ENCODE results near the gene BICDL1. TPM values are rescaled to one million over a fixed set of nuclear protein-coding genes. Genes with fewer than 3 reads are reported as not detected.

BICDL1 gene
- polyA plus RNA-seq, 1 of the 3 experiments (the other 2 are of a cell fraction): 0.35 TPM

DNA sequence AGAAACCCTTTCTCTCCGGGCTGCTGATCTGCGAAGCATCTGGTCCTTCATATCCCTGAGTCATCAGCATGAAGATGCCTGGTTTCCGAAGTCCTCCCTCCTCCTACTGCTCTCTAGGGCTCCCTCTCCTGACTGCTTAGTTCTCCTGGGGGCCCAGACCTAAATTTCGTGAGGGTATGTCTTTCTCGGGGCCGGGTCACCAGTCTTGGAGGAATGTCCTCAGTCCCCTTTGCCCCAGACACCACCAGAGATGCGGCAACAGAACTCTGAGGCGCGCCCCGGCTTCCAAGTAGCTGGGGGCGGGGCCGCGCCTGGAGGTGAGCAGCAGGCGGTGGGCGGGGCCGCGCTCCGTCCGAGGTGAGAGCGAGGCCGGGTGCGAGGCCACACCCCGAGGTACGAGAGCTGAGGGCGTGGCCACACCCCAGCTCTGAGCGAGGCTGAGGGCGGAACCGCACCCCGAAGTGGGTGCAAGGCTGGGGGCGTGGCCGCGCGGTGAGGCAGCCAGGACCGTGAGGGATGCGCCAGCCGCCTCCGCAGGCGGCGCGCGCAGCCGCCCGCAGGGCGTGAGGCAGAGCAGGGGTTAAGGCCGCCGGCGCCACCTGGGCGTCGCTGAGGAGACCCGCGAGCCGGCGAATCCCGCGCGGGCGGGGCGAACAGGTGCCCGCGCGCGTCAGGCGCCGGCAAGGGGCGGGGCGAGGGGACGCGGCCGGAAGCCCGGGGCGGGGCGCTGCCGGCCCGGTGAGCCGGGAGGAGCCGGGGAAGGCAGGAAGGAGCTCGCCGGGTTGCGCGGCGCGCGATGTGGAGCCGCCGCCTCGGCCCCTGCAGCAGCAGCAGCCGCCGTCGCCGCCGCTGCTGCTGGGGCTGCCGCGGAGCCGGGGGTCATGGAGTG, at the start of gene BICDL1 (continued):
- TF ChIP-seq CTCF (IDR thresholded peaks at IDR 0.05) (peak; percentile 48), ZBTB33 (IDR thresholded peaks at IDR 0.05; ENCODE audit: borderline replicate concordance, low read depth) (no peak), NRF1 (IDR thresholded peaks at IDR 0.05; ENCODE audit: low read depth, low read length) (peak; percentile 36; the same call in 1 of the 2 replicates), POLR2AphosphoS5 (IDR thresholded peaks at IDR 0.05; ENCODE audit: low read depth, low read length) (no peak), EP300 (IDR thresholded peaks at IDR 0.05; ENCODE audit: borderline replicate concordance in 1 of 2, low read depth in 1 of 2, low read length in 1 of 2) (no peak), RFX5 (IDR thresholded peaks at IDR 0.05; ENCODE audit: low read length) (no peak), GATA2 (CRISPR knock-in tag; IDR thresholded peaks at IDR 0.05) (no peak), JUND (IDR thresholded peaks at IDR 0.05) (no peak)
- TF ChIP-seq, protein P1, sequence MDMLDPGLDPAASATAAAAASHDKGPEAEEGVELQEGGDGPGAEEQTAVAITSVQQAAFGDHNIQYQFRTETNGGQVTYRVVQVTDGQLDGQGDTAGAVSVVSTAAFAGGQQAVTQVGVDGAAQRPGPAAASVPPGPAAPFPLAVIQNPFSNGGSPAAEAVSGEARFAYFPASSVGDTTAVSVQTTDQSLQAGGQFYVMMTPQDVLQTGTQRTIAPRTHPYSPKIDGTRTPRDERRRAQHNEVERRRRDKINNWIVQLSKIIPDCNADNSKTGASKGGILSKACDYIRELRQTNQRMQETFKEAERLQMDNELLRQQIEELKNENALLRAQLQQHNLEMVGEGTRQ (IDR thresholded peaks at IDR 0.05; ENCODE audit: borderline replicate concordance, low read depth, low read length): no peak

DNA sequence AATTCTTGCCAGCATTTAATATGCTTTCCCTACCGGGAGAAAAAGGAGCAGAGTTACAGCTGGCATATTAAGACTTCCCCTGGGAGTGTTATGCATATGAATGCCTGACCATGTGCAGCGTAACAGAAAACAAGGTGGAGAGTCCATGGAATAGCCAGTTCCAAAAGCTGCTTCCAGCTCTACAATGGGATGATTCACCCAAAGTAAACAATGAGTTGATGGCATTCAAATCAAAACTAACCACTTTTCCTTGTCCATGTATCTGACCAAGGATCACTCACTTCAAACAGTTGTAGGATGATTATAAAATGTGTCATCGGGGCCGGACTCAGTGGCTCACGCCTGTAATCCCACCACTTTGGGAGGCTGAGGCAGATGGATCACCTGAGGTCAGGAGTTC, 48.1 kb upstream of the BICDL1 start:
- TF ChIP-seq TAF1 (IDR thresholded peaks at IDR 0.05; ENCODE audit: borderline replicate concordance, low read depth, low read length) (no peak), JUND (IDR thresholded peaks at IDR 0.05) (peak; percentile 49), FOSL2 (IDR thresholded peaks at IDR 0.05; ENCODE audit: borderline replicate concordance, low read depth) (peak; percentile 39; the same call in 1 of the 2 replicates)
- Histone ChIP-seq H3K36me3 (replicated peaks in 1 of 2; ENCODE audit: control insufficient read depth in 1 of 2, insufficient read depth in 2 of 2, low read length in 1 of 2) (no peaks in the 10 kb centered on the region), H4K20me1 (ENCODE audit: insufficient read depth) (no peaks in the 10 kb centered on the region), H3K9me2 (no peaks in the 10 kb centered on the region), H2AFZ (ENCODE audit: low read depth) (no peak overlapping the region), H3K9ac (no peak overlapping the region), H3K27me3 (ENCODE audit: insufficient read depth) (no peaks in the 10 kb centered on the region; the same call in 1 of the 2 replicates), H3K4me2 (no peak overlapping the region), H3F3A (replicated peaks; ENCODE audit: insufficient read depth) (peaks cover 11% of the 10 kb centered on the region), H3K4me3 (ENCODE audit: low read depth in 2 of 2, low read length in 1 of 2) (no peak overlapping the region), H3K4me1 (ENCODE audit: control insufficient read depth in 1 of 2, insufficient read depth in 2 of 2, low read depth in 1 of 2, low read length in 1 of 2) (no peaks in the 10 kb centered on the region), H3K79me2 (ENCODE audit: insufficient read depth) (no peaks in the 10 kb centered on the region), H3K27ac (ENCODE audit: low read depth in 2 of 2, low read length in 1 of 2) (no peak overlapping the region), H3K9me3 (no peaks in the 10 kb centered on the region)
- ChIA-PET POLR2A (no interaction called here), CTCF (interaction anchor here (1.1 kb wide), 1 partner anchor 25 kb away, joined by 3 read pairs; no protein-coding TSS in a partner anchor)
- WGBS (ENCODE audit: low lambda C conversion rate): 16% methylated on average over 4 of the region's 5 CpGs
- DNase-seq: no peak
